ENCODE results near the gene ZWILCH. TPM values are rescaled to one million over a fixed set of nuclear protein-coding genes. Genes with fewer than 3 reads are reported as not detected.

Gene ZWILCH
- polyA plus RNA-seq, 1 of the 3 experiments (the other 2 are of a cell fraction): 8.2 TPM

DNA sequence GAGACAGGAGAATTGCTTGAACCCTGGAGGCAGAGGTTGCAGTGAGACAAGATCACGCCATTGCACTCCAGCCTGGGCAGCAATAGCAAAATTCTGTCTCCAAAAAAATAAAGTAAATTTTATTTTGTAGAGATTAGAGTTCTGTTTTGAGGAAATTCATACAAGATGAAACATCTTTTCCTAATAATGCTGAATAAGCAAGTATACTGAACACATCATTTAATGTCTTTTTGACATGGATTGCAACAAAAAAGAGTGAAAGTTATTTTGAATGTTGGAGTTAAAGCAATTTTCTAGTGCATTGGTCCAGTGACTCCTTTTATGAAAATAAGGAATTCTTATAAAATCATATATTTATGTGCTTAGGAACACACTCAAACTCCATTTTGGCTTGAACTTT lies 40.1 kb downstream of the ZWILCH start:
- TF ChIP-seq TEAD4 (IDR thresholded peaks at IDR 0.05; ENCODE audit: borderline replicate concordance, insufficient read depth) (no peak), RFX5 (IDR thresholded peaks at IDR 0.05; ENCODE audit: low read length) (no peak), MXI1 (IDR thresholded peaks at IDR 0.05; ENCODE audit: low read depth, low read length) (no peak), SMC3 (IDR thresholded peaks at IDR 0.05; ENCODE audit: low read depth, low read length) (no peak), SIN3A (IDR thresholded peaks at IDR 0.05; ENCODE audit: borderline replicate concordance, low read depth, low read length) (no peak), POLR2AphosphoS5 (IDR thresholded peaks at IDR 0.05; ENCODE audit: low read depth, low read length) (no peak), TAF1 (IDR thresholded peaks at IDR 0.05; ENCODE audit: borderline replicate concordance, low read depth, low read length) (no peak), GABPA (IDR thresholded peaks at IDR 0.05; ENCODE audit: low read depth) (no peak), ELF1 (IDR thresholded peaks at IDR 0.05) (no peak), FOXJ3 (CRISPR knock-in tag; IDR thresholded peaks at IDR 0.05) (no peak), YY1 (IDR thresholded peaks at IDR 0.05; ENCODE audit: low read depth) (no peak)
- TF ChIP-seq, protein P1, sequence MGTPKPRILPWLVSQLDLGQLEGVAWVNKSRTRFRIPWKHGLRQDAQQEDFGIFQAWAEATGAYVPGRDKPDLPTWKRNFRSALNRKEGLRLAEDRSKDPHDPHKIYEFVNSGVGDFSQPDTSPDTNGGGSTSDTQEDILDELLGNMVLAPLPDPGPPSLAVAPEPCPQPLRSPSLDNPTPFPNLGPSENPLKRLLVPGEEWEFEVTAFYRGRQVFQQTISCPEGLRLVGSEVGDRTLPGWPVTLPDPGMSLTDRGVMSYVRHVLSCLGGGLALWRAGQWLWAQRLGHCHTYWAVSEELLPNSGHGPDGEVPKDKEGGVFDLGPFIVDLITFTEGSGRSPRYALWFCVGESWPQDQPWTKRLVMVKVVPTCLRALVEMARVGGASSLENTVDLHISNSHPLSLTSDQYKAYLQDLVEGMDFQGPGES (IDR thresholded peaks at IDR 0.05; ENCODE audit: low read depth, low read length): no peak
- Histone ChIP-seq H3K9me2 (no peaks in the 10 kb centered on the region), H3K27ac (ENCODE audit: low read depth in 2 of 2, low read length in 1 of 2) (no peak overlapping the region), H3K9ac (no peak overlapping the region), H3K4me2 (no peak overlapping the region), H4K20me1 (ENCODE audit: insufficient read depth) (no peaks in the 10 kb centered on the region), H2AFZ (ENCODE audit: low read depth) (no peak overlapping the region), H3K79me2 (ENCODE audit: insufficient read depth) (no peaks in the 10 kb centered on the region), H3K27me3 (ENCODE audit: insufficient read depth) (no peaks in the 10 kb centered on the region), H3K4me1 (ENCODE audit: control insufficient read depth in 1 of 2, insufficient read depth in 2 of 2, low read depth in 1 of 2, low read length in 1 of 2) (no peaks in the 10 kb centered on the region), H3F3A (replicated peaks; ENCODE audit: insufficient read depth) (no peaks in the 10 kb centered on the region), H3K36me3 (replicated peaks in 1 of 2; ENCODE audit: control insufficient read depth in 1 of 2, insufficient read depth in 2 of 2, low read length in 1 of 2) (peaks cover 23 to 43% of the 10 kb centered on the region in 2 experiments), H3K4me3 (ENCODE audit: low read depth in 2 of 2, low read length in 1 of 2) (no peak overlapping the region), H3K9me3 (no peaks in the 10 kb centered on the region)
- ChIA-PET CTCF (no interaction called here), POLR2A (no interaction called here)
- 100% methylated on average over 1 of the region's 1 CpG for WGBS (ENCODE audit: low lambda C conversion rate)
- no peak for DNase-seq

DNA sequence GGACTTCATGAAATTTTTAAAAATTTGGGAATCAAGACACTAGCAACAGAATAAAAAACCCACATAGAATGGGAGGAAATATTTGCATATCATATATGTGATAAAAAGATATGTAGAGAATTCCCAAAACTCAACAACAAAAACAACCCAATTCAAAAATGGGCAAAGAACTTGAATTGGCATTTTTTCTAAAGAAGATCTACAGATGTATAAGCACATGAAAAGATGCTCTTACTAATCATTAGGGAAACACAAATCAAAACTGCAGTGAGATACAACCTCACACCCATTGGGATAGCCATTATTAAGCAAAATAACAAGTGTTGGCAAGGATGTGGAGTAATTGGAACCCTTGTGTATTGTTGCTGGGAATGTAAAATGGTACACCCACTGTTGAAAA lies 50.6 kb downstream of the ZWILCH start:
- ChIA-PET CTCF (no interaction called here), POLR2A (no interaction called here)
- Histone ChIP-seq H3K9me2 (no peaks in the 10 kb centered on the region), H3K4me3 (ENCODE audit: low read depth in 2 of 2, low read length in 1 of 2) (no peak overlapping the region), H3K36me3 (replicated peaks in 1 of 2; ENCODE audit: control insufficient read depth in 1 of 2, insufficient read depth in 2 of 2, low read length in 1 of 2) (peaks cover 0 to 16% of the 10 kb centered on the region in 2 experiments), H3K4me2 (no peak overlapping the region), H3K4me1 (ENCODE audit: control insufficient read depth in 1 of 2, insufficient read depth in 2 of 2, low read depth in 1 of 2, low read length in 1 of 2) (no peaks in the 10 kb centered on the region), H4K20me1 (ENCODE audit: insufficient read depth) (no peaks in the 10 kb centered on the region), H3K27me3 (ENCODE audit: insufficient read depth) (no peaks in the 10 kb centered on the region), H3K9ac (no peak overlapping the region), H2AFZ (ENCODE audit: low read depth) (no peak overlapping the region), H3K79me2 (ENCODE audit: insufficient read depth) (no peaks in the 10 kb centered on the region), H3F3A (replicated peaks; ENCODE audit: insufficient read depth) (no peaks in the 10 kb centered on the region), H3K9me3 (peaks cover 6% of the 10 kb centered on the region; the same call in 1 of the 2 replicates), H3K27ac (ENCODE audit: low read depth in 2 of 2, low read length in 1 of 2) (no peak overlapping the region)
- no peak for DNase-seq
- TF ChIP-seq, protein P2, sequence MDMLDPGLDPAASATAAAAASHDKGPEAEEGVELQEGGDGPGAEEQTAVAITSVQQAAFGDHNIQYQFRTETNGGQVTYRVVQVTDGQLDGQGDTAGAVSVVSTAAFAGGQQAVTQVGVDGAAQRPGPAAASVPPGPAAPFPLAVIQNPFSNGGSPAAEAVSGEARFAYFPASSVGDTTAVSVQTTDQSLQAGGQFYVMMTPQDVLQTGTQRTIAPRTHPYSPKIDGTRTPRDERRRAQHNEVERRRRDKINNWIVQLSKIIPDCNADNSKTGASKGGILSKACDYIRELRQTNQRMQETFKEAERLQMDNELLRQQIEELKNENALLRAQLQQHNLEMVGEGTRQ (IDR thresholded peaks at IDR 0.05; ENCODE audit: borderline replicate concordance, low read depth, low read length): no peak
- TF ChIP-seq TEAD4 (IDR thresholded peaks at IDR 0.05; ENCODE audit: borderline replicate concordance, insufficient read depth) (no peak), FOXJ3 (CRISPR knock-in tag; IDR thresholded peaks at IDR 0.05) (no peak), RCOR1 (IDR thresholded peaks at IDR 0.05; ENCODE audit: low read length) (no peak), CTCF (IDR thresholded peaks at IDR 0.05) (no peak), TAF1 (IDR thresholded peaks at IDR 0.05; ENCODE audit: borderline replicate concordance, low read depth, low read length) (no peak), RXRA (IDR thresholded peaks at IDR 0.05; ENCODE audit: borderline replicate concordance, low read depth) (no peak), FOXM1 (IDR thresholded peaks at IDR 0.05; ENCODE audit: low read depth) (no peak), GATA2 (CRISPR knock-in tag; IDR thresholded peaks at IDR 0.05) (no peak), POLR2AphosphoS5 (IDR thresholded peaks at IDR 0.05; ENCODE audit: low read depth, low read length) (no peak), EZH2phosphoT487 (IDR thresholded peaks at IDR 0.05; ENCODE audit: borderline replicate concordance, low read depth) (no peak), FOSL2 (IDR thresholded peaks at IDR 0.05; ENCODE audit: borderline replicate concordance, low read depth) (no peak), USF1 (IDR thresholded peaks at IDR 0.05; ENCODE audit: borderline replicate concordance, low read depth) (no peak)
